Ascending aorta (tissue), 2 donors: Measurements from ENCODE around the gene ABCD1. TPM values are rescaled to one million over a fixed set of nuclear protein-coding genes. Genes with fewer than 3 reads are reported as not detected.

Experiments
- DNase-seq, 2 donors: peaks; one replicate each; pipeline ENCODE4 v3.0.0-alpha.2; 2019; ENCODE audit warnings: low spot score in 2 of 2
- H3K27ac ChIP-seq, 2 donors: fragments of 200-600 bp; sonication (generic); one replicate each; pipeline ENCODE4 v1.5.1; 2016 to 2017; ENCODE audit warnings: mild to moderate bottlenecking in 1 of 2
- H3K27me3 ChIP-seq: fragments of 200-600 bp; sonication (generic); one replicate; pipeline ENCODE4 v1.5.1; 2017
- H3K36me3 ChIP-seq, 2 donors: fragments of 200-600 bp; sonication (generic); one replicate each; pipeline ENCODE4 v1.5.1; 2016
- H3K4me1 ChIP-seq, 2 donors: fragments of 200-600 bp; sonication (generic); one replicate each; pipeline ENCODE4 v1.5.1; 2016 to 2017; ENCODE audit warnings: mild to moderate bottlenecking in 1 of 2
- H3K4me3 ChIP-seq, 2 donors: fragments of 200-600 bp; sonication (generic); one replicate each; pipeline ENCODE4 v1.5.1; 2016 to 2017; ENCODE audit warnings: mild to moderate bottlenecking in 1 of 2
- H3K9me3 ChIP-seq, 2 donors: fragments of 200-600 bp; sonication (generic); one replicate each; pipeline ENCODE4 v1.5.1; 2016
- CTCF ChIP-seq, 3 experiments: fragments of 200-600 bp in 2 of 3; fragments of 450-650 bp in 1 of 3; sonication (generic) in 2 of 3; IDR thresholded peaks; one replicate each; pipeline ENCODE4 v1.5.1; 2016 to 2019; ENCODE audit warnings: antibody characterized with exemption in 3 of 3, mild to moderate bottlenecking in 1 of 3, moderate library complexity in 1 of 3
- intact Hi-C: fragments of 100-400 bp; cut with DNase I; formaldehyde crosslinking; loops from one replicate; pipeline ENCODE4 v1.15.1; 2023
- total RNA-seq: library from RNA; depleted of rRNA; stranded (reverse); fragments of >200 nt; gene quantifications from one replicate; pipeline ENCODE4 v1.1.0, GENCODE V29; 2016

Gene ABCD1
- total RNA-seq, 1 donor from 2014 or later, result 14.7 TPM

DNA sequence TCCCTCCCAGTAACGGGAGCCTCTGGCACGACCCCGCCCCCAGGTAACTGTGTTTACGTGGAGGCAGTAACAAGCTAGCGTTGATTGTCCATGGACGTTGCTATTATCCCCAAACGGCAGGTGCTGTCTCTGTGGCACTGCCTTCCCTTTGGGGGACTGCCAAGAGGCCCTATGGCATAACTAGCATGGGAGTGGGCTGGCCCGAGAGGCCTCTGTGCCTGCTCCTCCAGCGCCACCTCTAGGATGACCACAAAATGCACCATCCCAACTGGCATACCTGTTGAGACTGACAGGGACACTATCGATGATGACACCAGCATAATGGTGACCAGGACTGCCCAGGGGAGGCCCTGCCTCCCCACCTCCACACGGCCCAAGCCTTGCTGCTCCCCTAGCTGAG, 57.7 kb downstream of the ABCD1 start:
- no peak for DNase-seq
- no peaks in the 10 kb centered on the region for H3K4me1 ChIP-seq
- no peak for TF ChIP-seq CTCF (IDR thresholded peaks at IDR 0.05)
- H3K27me3 ChIP-seq, result no peaks in the 10 kb centered on the region
- H3K9me3 ChIP-seq, result no peaks in the 10 kb centered on the region
- intact Hi-C loops, result no loop called here
- H3K4me3 ChIP-seq, result no peak overlapping the region
- no peak overlapping the region for H3K27ac ChIP-seq
- peaks cover 9 to 26% of the 10 kb centered on the region in 2 donors for H3K36me3 ChIP-seq

GRCh38 chrX:153782871-153783270, 58.2 kb downstream of the ABCD1 start:
- Histone ChIP-seq H3K4me1 (no peaks in the 10 kb centered on the region), H3K27ac (no peak overlapping the region), H3K9me3 (no peaks in the 10 kb centered on the region), H3K27me3 (no peaks in the 10 kb centered on the region), H3K4me3 (no peak overlapping the region), H3K36me3 (peaks cover 9 to 31% of the 10 kb centered on the region in 2 donors)
- DNase-seq, result no peak
- intact Hi-C loops, result no loop called here
- no peak for TF ChIP-seq CTCF (IDR thresholded peaks at IDR 0.05)

DNA sequence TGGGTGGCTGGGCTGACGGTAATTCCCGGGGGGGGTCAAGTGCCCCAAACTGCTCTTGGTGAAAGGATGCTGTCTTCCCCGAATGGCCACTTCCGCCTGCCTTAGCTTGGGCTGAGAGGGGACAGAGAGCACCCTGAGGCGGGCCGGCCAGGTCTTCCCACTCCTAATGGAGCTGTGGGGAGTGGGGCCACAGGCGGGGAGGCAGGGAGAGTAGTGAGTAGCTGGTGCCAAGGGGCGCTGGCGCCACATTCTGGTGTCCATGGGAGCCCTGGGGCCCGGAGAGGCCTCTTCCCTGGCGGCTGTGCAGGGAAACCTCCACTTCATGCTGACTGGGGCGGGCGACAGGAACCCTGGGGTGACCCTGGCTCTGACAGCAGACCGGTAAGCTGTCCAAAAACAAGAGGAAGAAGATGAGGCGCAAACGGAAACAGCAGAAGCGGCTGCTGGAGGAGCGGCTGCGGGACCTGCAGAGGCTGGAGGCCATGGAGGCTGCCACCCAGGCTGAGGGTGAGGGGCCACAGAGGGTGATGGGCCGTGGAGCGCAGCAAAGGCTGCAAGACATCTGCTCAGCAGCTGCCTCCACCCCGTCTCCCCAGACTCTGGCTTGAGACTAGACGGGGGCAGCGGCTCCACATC, 58.8 kb downstream of the ABCD1 start:
- Histone ChIP-seq H3K4me3 (no peak overlapping the region), H3K4me1 (no peaks in the 10 kb centered on the region), H3K9me3 (no peaks in the 10 kb centered on the region), H3K27me3 (no peaks in the 10 kb centered on the region), H3K36me3 (peaks cover 9 to 36% of the 10 kb centered on the region in 2 donors), H3K27ac (no peak overlapping the region)
- DNase-seq, result no peak
- intact Hi-C loops, result no loop called here
- TF ChIP-seq CTCF (IDR thresholded peaks at IDR 0.05), result no peak

- no peak overlapping the region for H3K27ac ChIP-seq
- DNase-seq, result no peak
- H3K27me3 ChIP-seq, result no peaks in the 10 kb centered on the region
- peaks cover 9 to 43% of the 10 kb centered on the region in 2 donors for H3K36me3 ChIP-seq
- no peak overlapping the region for H3K4me3 ChIP-seq
- no peak for TF ChIP-seq CTCF (IDR thresholded peaks at IDR 0.05)
- H3K4me1 ChIP-seq, result no peaks in the 10 kb centered on the region
- no peaks in the 10 kb centered on the region for H3K9me3 ChIP-seq
- intact Hi-C loops, result no loop called here
Observed at GRCh38 chrX:153784325-153784967, 59.8 kb downstream of the ABCD1 start.

DNA sequence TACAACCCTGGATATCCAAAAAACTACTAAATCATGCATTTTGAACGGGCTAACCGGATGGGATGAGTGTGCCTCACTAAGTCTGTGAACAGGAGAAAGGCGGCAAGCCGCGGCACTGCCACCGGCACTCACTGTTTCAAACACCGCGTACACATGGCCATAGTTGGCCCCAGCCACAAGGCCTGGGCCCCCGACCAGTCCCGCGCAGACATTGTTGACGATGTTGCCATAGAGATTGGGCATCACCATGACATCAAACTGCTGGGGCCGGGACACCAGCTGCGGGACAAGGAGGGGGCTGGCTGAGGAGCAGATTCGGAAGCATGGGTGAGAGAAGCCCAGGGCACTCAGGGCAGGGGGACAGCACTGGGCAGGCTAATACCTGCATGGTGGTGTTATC, 62.0 kb downstream of the ABCD1 start:
- Histone ChIP-seq H3K4me1 (no peaks in the 10 kb centered on the region), H3K27ac (no peak overlapping the region), H3K36me3 (peaks cover 9 to 50% of the 10 kb centered on the region in 2 donors), H3K27me3 (no peaks in the 10 kb centered on the region), H3K9me3 (no peaks in the 10 kb centered on the region), H3K4me3 (no peak overlapping the region)
- intact Hi-C loops, result no loop called here
- TF ChIP-seq CTCF (IDR thresholded peaks at IDR 0.05), result no peak
- DNase-seq, result no peak
